SK-N-SH (cell line): ENCODE results near the gene SF3A1. TPM values are rescaled to one million over a fixed set of nuclear protein-coding genes. Genes with fewer than 3 reads are reported as not detected.

Experiments
- CTCF ChIA-PET: fragments of 300-600, 350-600 bp; formaldehyde crosslinking; extraction: SDS; loops from one replicate; lab custom pipeline; 2021; lab: Yijun Ruan, JAX
- POLR2A ChIA-PET: fragments of 350-600 bp; sonication (Branson Sonifier 250); formaldehyde crosslinking; extraction: SDS; loops from one replicate; lab custom pipeline; 2020; ENCODE audit warnings: antibody characterized with exemption, inconsistent platforms; lab: Yijun Ruan, JAX
- DNase-seq: peaks from one replicate; pipeline ENCODE4 v3.0.0; 2012
- H2AFZ ChIP-seq: fragments of 200-600 bp; sonication (generic); 2 replicates; pipeline ENCODE4 v1.8.1; 2016; ENCODE audit warnings: antibody characterized with exemption, mild to moderate bottlenecking, low read depth
- H3F3A ChIP-seq: fragments of 200-600 bp; sonication (generic); replicated peaks from 2 replicates; pipeline ENCODE3; 2016; ENCODE audit warnings: antibody characterized with exemption, mild to moderate bottlenecking; ENCODE audit not compliant: insufficient read depth
- H3K27ac ChIP-seq, 2 experiments: fragments of 200-500 bp in 1 of 2; fragments of 200-600 bp in 1 of 2; sonication (Bioruptor generic) in 1 of 2; sonication (generic), shearing (Covaris generic) in 1 of 2; 2 replicates each; pipeline versions ENCODE4 v1.5.1 to v1.6.1; 2014 to 2016; ENCODE audit warnings: low read depth in 2 of 2, inconsistent platforms in 1 of 2, low read length in 1 of 2, mild to moderate bottlenecking in 1 of 2, mixed read lengths in 1 of 2
- H3K27me3 ChIP-seq: fragments of 200-600 bp; sonication (generic), shearing (Covaris generic); 2 replicates; pipeline ENCODE4 v1.6.1; 2016; ENCODE audit warnings: mixed run types; ENCODE audit not compliant: insufficient read depth
- H3K36me3 ChIP-seq, 2 experiments: fragments of 200-500 bp in 1 of 2; fragments of 200-600 bp in 1 of 2; sonication (Bioruptor generic) in 1 of 2; sonication (generic) in 1 of 2; replicated peaks in 1 of 2; 2 replicates each; pipeline versions ENCODE3 to v1.5.1; 2014 to 2016; ENCODE audit warnings: low read length in 1 of 2, mild to moderate bottlenecking in 1 of 2; ENCODE audit not compliant: insufficient read depth in 2 of 2, control insufficient read depth in 1 of 2
- H3K4me1 ChIP-seq, 2 experiments: fragments of 200-500 bp in 1 of 2; fragments of 200-600 bp in 1 of 2; sonication (Bioruptor generic) in 1 of 2; sonication (generic), shearing (Covaris generic) in 1 of 2; 2 replicates each; pipeline versions ENCODE4 v1.5.1 to v1.6.1; 2014 to 2016; ENCODE audit warnings: low read depth in 1 of 2, low read length in 1 of 2, mixed run types in 1 of 2; ENCODE audit not compliant: insufficient read depth in 2 of 2, control insufficient read depth in 1 of 2
- H3K4me2 ChIP-seq: fragments of 200-600 bp; sonication (generic), shearing (Covaris generic); 2 replicates; pipeline ENCODE4 v1.6.1; 2017; ENCODE audit warnings: mixed run types
- H3K4me3 ChIP-seq, 2 experiments: fragments of 200-500 bp in 1 of 2; fragments of 200-600 bp in 1 of 2; sonication (Bioruptor generic) in 1 of 2; sonication (generic), shearing (Covaris generic) in 1 of 2; 2 replicates each; pipeline versions ENCODE4 v1.5.1 to v1.8.1; 2014 to 2016; ENCODE audit warnings: low read depth in 2 of 2, inconsistent platforms in 1 of 2, low read length in 1 of 2, mild to moderate bottlenecking in 1 of 2, mixed read lengths in 1 of 2, moderate library complexity in 1 of 2
- H3K79me2 ChIP-seq: fragments of 200-600 bp; sonication (generic); 2 replicates; pipeline ENCODE4 v1.8.1; 2017; ENCODE audit warnings: mild to moderate bottlenecking; ENCODE audit not compliant: insufficient read depth
- H3K9ac ChIP-seq: fragments of 200-600 bp; sonication (generic); 2 replicates; pipeline ENCODE4 v1.6.1; 2017; ENCODE audit warnings: mixed run types
- H3K9me2 ChIP-seq: fragments of 200-600 bp; sonication (generic); 2 replicates; pipeline ENCODE4 v1.6.1; 2017; ENCODE audit warnings: mixed run types
- H3K9me3 ChIP-seq: fragments of 200-600 bp; sonication (generic); 2 replicates; pipeline ENCODE4 v1.6.1; 2017; ENCODE audit warnings: mixed run types, mild to moderate bottlenecking, moderate library complexity
- H4K20me1 ChIP-seq: fragments of 200-600 bp; sonication (generic); 2 replicates; pipeline ENCODE4 v1.6.1; 2017; ENCODE audit warnings: mild to moderate bottlenecking, mixed run types; ENCODE audit not compliant: insufficient read depth
- CHD2 ChIP-seq: fragments of 150-350 bp; IDR thresholded peaks from 2 replicates; pipeline ENCODE4 v1.6.1; 2018; ENCODE audit warnings: low read length; ENCODE audit not compliant: partially characterized antibody
- ELF1 ChIP-seq: IDR thresholded peaks from 2 replicates; pipeline ENCODE4 v1.4.0; 2012
- EZH2phosphoT487 ChIP-seq: fragments of 200-600 bp; sonication (generic); IDR thresholded peaks from 2 replicates; pipeline ENCODE4 v1.6.1; 2017; ENCODE audit warnings: low read depth, mixed run types, mild to moderate bottlenecking, antibody characterized with exemption, moderate library complexity, borderline replicate concordance
- FOSL2 ChIP-seq: IDR thresholded peaks from 2 replicates; pipeline ENCODE4 v1.4.0; 2012; ENCODE audit warnings: low read depth, mild to moderate bottlenecking, moderate library complexity, borderline replicate concordance
- FOXJ3 ChIP-seq: sonication (generic); formaldehyde crosslinking; IDR thresholded peaks from 2 replicates; pipeline ENCODE4 v1.5.1; 2020; ENCODE audit warnings: mild to moderate bottlenecking, missing genetic modification reagents
- GATA2 ChIP-seq: sonication (generic); formaldehyde crosslinking; IDR thresholded peaks from 2 replicates; pipeline ENCODE4 v1.5.0; 2020; ENCODE audit warnings: mild to moderate bottlenecking, missing genetic modification reagents
- MXI1 ChIP-seq: IDR thresholded peaks from 2 replicates; pipeline ENCODE4 v1.6.1; 2012; ENCODE audit warnings: mild to moderate bottlenecking, low read depth, low read length, improper control_type of control experiment
- NRF1 ChIP-seq: IDR thresholded peaks from 2 replicates; pipeline ENCODE4 v1.6.1; 2012; ENCODE audit warnings: low read depth, mild to moderate bottlenecking, low read length
- POLR2AphosphoS5 ChIP-seq: IDR thresholded peaks from 2 replicates; pipeline ENCODE4 v1.6.1; 2012; ENCODE audit warnings: low read depth, low read length
- RXRA ChIP-seq: IDR thresholded peaks from 2 replicates; pipeline ENCODE4 v1.4.0; 2012; ENCODE audit warnings: low read depth, mild to moderate bottlenecking, borderline replicate concordance
- TCF12 ChIP-seq: IDR thresholded peaks from 2 replicates; pipeline ENCODE4 v1.4.0; 2012
- TEAD4 ChIP-seq: IDR thresholded peaks from 2 replicates; pipeline ENCODE4 v1.4.0; 2012; ENCODE audit warnings: mild to moderate bottlenecking, borderline replicate concordance; ENCODE audit not compliant: insufficient read depth
- YY1 ChIP-seq: IDR thresholded peaks from 2 replicates; pipeline ENCODE4 v1.4.0; 2012; ENCODE audit warnings: low read depth, mild to moderate bottlenecking
- WGBS: methylation state at CpG from one replicate; pipeline ENCODE4 v1.1.6; 2017; ENCODE audit warnings: low lambda C conversion rate; 5-methylcytosine and 5-hydroxymethylcytosine counted together
- polyA plus RNA-seq, 3 experiments: library from polyadenylated mRNA; depleted of rRNA; stranded (reverse); fragments of >200 nt; gene quantifications; 2 replicates each; pipeline ENCODE4 v1.2.3, GENCODE V29; 2012
- TF ChIP-seq, protein P1 (sequence below): IDR thresholded peaks from 2 replicates; pipeline ENCODE4 v1.6.1; 2012; ENCODE audit warnings: mild to moderate bottlenecking, low read depth, low read length, moderate library complexity
- TF ChIP-seq, protein P2 (sequence below): fragments of 150-350 bp; IDR thresholded peaks from 2 replicates; pipeline ENCODE4 v1.6.1; 2017; ENCODE audit warnings: antibody characterized with exemption, low read length, low read depth, borderline replicate concordance
- TF ChIP-seq, protein P3 (sequence below): IDR thresholded peaks from 2 replicates; pipeline ENCODE4 v1.4.0; 2012; ENCODE audit warnings: low read depth

The SF3A1 gene
- polyA plus RNA-seq, 1 of the 3 experiments (the other 2 are of a cell fraction) = 75.2 TPM

DNA sequence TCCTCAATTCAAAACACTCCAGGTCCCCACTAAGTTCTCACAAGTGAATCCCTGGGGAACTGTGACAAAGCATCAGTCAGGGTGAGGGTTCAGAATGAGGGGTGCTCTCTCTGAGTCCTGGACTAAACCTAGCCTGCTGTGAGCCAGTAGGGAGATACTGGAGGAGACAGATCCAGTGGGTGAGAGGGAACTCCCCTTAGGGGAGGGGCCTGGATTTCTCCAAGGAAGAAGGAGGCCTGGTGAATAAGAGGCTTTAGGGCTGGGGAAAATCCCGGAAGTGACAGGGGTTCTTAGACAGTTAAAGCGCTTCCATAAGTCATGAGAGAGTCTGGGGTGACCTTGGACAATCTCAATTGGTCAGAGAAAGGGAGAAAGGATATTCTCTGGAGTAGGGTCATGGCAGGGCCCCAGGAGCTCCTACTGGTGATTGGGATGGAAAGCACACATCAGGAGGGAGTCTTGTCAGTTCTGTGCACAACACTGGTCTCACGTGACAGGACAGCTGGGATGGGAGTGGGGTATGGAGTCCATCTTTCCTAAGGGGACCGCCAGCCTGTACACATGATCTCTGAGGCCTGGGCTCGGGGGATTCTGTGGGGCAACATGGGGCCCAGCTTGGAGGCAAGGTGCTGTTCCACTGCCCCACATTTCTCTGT is 31.5 kb downstream of the SF3A1 start:
- Histone ChIP-seq H3K9me3 (no peaks in the 10 kb centered on the region), H3K4me1 (peaks cover 0 to 25% of the 10 kb centered on the region in 2 experiments; a peak in 2 of 4 replicates), H3K9me2 (no peaks in the 10 kb centered on the region), H2AFZ (no peak overlapping the region), H3K4me3 (peak overlapping the region; percentile 72 to 79; a peak in 3 of 4 replicates), H3K79me2 (peaks cover 41% of the 10 kb centered on the region), H3K36me3 (peaks cover 5 to 11% of the 10 kb centered on the region in 2 experiments), H3K4me2 (peak overlapping the region; percentile 95), H3F3A (peaks cover 23% of the 10 kb centered on the region), H3K9ac (peak overlapping the region; percentile 74; the same call in 1 of the 2 replicates), H3K27ac (peak overlapping the region in 1 of 2 experiments; percentile 7; a peak in 2 of 4 replicates), H4K20me1 (peaks cover 27% of the 10 kb centered on the region), H3K27me3 (no peaks in the 10 kb centered on the region)
- ChIA-PET POLR2A (no interaction called here), CTCF (interaction anchor here (7.7 kb wide), 1 partner anchor 37 kb away, joined by 42 read pairs; the partner anchor contains the start of gene CASTOR1)
- 17% methylated on average over 2 of the region's 5 CpGs for WGBS
- no peak for DNase-seq
- TF ChIP-seq ELF1 (peak; percentile 62), YY1 (no peak)
- TF ChIP-seq, protein P1, sequence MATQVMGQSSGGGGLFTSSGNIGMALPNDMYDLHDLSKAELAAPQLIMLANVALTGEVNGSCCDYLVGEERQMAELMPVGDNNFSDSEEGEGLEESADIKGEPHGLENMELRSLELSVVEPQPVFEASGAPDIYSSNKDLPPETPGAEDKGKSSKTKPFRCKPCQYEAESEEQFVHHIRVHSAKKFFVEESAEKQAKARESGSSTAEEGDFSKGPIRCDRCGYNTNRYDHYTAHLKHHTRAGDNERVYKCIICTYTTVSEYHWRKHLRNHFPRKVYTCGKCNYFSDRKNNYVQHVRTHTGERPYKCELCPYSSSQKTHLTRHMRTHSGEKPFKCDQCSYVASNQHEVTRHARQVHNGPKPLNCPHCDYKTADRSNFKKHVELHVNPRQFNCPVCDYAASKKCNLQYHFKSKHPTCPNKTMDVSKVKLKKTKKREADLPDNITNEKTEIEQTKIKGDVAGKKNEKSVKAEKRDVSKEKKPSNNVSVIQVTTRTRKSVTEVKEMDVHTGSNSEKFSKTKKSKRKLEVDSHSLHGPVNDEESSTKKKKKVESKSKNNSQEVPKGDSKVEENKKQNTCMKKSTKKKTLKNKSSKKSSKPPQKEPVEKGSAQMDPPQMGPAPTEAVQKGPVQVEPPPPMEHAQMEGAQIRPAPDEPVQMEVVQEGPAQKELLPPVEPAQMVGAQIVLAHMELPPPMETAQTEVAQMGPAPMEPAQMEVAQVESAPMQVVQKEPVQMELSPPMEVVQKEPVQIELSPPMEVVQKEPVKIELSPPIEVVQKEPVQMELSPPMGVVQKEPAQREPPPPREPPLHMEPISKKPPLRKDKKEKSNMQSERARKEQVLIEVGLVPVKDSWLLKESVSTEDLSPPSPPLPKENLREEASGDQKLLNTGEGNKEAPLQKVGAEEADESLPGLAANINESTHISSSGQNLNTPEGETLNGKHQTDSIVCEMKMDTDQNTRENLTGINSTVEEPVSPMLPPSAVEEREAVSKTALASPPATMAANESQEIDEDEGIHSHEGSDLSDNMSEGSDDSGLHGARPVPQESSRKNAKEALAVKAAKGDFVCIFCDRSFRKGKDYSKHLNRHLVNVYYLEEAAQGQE = no peak

DNA sequence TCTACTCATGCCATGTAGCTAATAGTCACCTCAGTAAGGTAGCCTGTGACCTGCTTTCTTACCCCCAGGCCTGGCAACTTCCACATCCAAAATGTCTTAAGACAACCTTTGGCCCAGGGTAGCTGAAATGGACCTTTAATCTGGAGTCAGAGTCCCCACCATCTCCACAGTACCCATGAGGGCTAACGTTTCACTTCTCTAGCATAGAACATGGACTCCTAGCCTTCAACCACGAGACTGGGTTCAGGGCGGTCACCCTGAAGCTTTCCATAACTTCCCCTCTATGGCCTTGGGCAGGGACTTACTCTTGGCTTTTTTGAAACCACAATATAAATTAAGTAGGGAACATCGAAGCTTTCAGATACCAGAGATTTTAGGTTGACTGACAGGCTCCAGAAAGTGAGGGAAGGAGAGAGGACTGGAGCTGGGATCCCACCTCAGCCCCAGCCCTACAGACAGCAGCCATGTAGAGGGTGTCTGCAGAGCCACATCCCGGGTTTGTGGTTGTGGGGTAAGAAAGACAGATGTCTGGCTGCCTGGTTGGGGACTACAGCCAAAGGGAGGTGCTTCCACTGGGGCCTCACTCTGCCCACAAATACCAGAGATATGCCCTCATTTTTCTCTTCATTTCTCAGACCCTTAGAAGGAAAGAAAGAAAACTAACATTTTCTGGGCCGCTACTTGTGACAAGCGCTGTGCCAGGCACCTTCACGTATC is 32.5 kb downstream of the SF3A1 start:
- Histone ChIP-seq H2AFZ (no peak overlapping the region), H3K9ac (no peak overlapping the region), H3K9me2 (no peaks in the 10 kb centered on the region), H3K4me2 (peak overlapping the region; percentile 95), H3K27me3 (no peaks in the 10 kb centered on the region), H3K4me3 (peak overlapping the region in 1 of 2 experiments; percentile 79; a peak in 1 of 4 replicates), H3K9me3 (no peaks in the 10 kb centered on the region), H4K20me1 (peaks cover 38% of the 10 kb centered on the region), H3K36me3 (peaks cover 5 to 8% of the 10 kb centered on the region in 2 experiments), H3K79me2 (peaks cover 41% of the 10 kb centered on the region)
- ChIA-PET POLR2A (interaction anchor here (0.7 kb wide), 1 partner anchor 11 kb away, joined by 3 read pairs; no protein-coding TSS in a partner anchor), CTCF (interaction anchor here (0.6 to 7.7 kb wide), 3 partner anchors 13 to 63 kb away, joined by 3 to 42 read pairs (median 3); partner anchors contain the start of genes CASTOR1 and RNF215)
- WGBS = 88% methylated on average over 8 of the region's 8 CpGs
- no peak for DNase-seq
- TF ChIP-seq CHD2 (no peak), FOXJ3 (CRISPR knock-in tag) (no peak), GATA2 (CRISPR knock-in tag) (no peak), EZH2phosphoT487 (no peak), FOSL2 (no peak), NRF1 (no peak), MXI1 (no peak), POLR2AphosphoS5 (no peak), TCF12 (no peak), RXRA (no peak), TEAD4 (no peak)
- TF ChIP-seq, protein P2, sequence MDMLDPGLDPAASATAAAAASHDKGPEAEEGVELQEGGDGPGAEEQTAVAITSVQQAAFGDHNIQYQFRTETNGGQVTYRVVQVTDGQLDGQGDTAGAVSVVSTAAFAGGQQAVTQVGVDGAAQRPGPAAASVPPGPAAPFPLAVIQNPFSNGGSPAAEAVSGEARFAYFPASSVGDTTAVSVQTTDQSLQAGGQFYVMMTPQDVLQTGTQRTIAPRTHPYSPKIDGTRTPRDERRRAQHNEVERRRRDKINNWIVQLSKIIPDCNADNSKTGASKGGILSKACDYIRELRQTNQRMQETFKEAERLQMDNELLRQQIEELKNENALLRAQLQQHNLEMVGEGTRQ = no peak
- TF ChIP-seq, protein P3, sequence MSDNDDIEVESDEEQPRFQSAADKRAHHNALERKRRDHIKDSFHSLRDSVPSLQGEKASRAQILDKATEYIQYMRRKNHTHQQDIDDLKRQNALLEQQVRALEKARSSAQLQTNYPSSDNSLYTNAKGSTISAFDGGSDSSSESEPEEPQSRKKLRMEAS = no peak
- TF ChIP-seq, all 33 proteins: peak for 0
- Histone ChIP-seq H3K27ac (no peak overlapping the region; a peak in 1 of 4 replicates), H3K4me1 (peaks cover 0 to 25% of the 10 kb centered on the region in 2 experiments; a peak in 2 of 4 replicates), H3F3A (peaks cover 18% of the 10 kb centered on the region)
